Anterior cingulate cortex (tissue), 58 donors: Measurements from ENCODE around the gene ZNF276.

Source experiments
- DNase-seq, 58 donors: peaks; one replicate each; lab custom pipeline; 2025; lab: John Stamatoyannopoulos, UW

The ZNF276 gene

GRCh38 chr16:89709716-89710432 is 11.5 kb upstream of the ZNF276 start:
- no peak for DNase-seq

- DNase-seq = no peak
Measured at GRCh38 chr16:89710709-89711564, 10.4 kb upstream of the ZNF276 start.

GRCh38 chr16:89711601-89712273 is 9.6 kb upstream of the ZNF276 start:
- peak in 1 of 58 donors; percentile 31 for DNase-seq

DNA sequence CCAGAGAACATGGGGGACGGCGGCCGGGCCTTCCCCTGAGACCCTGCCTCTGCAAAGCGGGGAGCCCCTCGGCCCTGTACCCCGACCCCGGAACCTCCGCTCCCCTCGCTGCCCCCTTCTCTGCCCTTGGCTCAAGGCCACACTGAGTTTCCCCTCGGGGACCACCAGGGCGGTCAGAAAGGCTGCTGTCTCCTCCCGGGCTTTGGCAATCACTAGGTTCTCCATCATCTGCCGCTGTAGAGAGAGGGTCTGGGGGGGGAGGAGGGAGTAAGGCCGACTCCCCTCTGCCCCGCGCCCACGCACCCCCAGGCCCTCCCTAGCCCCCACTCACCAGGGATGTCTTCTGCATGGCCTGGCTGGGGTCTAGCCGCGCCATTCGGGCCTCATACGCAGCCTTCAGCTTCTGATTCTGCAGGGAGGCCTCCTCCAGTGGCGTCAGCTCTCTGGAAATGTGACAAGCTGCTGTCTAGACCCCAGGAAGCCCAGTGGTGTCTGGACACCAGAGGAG is 9.0 kb upstream of the ZNF276 start:
- DNase-seq = no peak

- no peak for DNase-seq
Measured at GRCh38 chr16:89716493-89716892, 4.8 kb upstream of the ZNF276 start.

DNA sequence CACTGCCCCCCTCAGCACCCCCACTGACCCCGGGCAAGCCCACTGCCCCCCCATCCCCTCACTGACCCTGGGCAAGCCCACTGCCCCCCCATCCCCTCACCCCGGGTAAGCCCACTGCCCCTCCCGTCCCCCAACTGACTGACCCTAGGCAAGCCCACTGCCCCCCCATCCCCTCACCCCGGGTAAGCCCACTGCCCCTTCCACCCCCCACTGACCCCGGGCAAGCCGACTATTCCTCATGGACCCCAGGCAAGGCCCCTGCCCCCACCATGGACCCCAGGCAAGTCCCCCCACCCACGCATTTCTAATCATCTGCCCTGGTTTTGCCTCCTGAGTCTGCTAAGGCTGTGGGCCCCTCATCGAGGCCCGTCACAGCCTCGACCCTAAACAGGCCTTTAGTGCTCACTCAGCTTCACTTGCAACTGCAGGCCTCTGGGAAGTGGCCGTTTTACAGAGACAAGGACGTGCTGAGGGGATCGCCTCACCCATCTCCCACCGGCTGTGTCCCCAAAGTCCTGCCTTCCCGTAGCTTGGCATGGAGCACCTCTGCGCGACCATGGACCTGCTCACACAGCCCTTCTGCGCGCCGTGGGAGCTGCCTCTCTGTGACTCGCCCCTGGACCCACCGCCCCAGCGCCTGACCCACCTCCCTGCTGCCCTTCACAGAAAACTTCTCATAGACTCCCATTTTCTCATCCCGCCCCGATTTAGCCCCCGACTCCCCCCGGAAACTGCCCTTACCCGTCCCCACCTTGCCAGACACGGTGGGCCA is 4.2 kb upstream of the ZNF276 start:
- DNase-seq = no peak

DNA sequence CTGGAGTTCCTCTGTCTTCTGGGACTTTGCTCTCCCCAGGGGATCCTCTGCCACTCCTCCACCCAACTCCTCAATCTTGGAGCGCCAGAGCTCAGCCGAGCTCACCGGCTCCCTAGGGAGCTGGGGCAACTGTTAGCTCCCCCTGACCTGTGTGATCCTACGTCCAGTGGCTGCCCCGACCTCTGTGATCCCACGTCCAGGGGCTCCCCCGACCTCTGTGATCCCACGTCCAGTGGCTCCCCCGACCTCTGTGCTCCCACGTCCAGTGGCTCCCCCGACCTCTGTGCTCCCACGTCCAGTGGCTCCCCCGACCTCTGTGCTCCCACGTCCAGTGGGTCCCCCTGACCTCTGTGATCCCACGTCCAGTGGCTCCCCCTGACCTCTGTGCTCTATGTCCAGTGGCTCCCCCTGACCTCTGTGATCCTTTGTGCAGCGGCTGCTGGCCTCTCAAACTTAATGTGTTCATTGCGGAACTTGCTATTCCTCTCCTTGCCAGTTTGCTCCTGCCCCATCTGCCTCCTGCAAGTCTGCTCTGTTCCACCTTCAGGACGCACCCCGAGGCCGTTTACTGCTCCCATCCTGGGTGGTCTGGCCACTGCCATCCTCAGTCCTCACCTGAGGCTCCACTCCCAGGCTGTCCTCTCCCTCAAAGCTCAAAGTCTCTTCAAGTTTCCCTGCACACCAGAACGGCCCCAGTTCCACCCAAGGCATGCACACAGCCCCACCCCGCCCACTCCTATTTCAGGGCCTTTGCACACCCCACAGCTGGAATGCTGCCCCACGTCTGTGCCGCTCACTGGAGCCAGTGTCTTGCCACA is 3.4 kb upstream of the ZNF276 start:
- DNase-seq = no peak

- DNase-seq = peak in 16 of 58 donors; percentile 31 to 82 (median 72)
Measured at GRCh38 chr16:89720551-89720812, 855 bp upstream of the ZNF276 start.

DNA sequence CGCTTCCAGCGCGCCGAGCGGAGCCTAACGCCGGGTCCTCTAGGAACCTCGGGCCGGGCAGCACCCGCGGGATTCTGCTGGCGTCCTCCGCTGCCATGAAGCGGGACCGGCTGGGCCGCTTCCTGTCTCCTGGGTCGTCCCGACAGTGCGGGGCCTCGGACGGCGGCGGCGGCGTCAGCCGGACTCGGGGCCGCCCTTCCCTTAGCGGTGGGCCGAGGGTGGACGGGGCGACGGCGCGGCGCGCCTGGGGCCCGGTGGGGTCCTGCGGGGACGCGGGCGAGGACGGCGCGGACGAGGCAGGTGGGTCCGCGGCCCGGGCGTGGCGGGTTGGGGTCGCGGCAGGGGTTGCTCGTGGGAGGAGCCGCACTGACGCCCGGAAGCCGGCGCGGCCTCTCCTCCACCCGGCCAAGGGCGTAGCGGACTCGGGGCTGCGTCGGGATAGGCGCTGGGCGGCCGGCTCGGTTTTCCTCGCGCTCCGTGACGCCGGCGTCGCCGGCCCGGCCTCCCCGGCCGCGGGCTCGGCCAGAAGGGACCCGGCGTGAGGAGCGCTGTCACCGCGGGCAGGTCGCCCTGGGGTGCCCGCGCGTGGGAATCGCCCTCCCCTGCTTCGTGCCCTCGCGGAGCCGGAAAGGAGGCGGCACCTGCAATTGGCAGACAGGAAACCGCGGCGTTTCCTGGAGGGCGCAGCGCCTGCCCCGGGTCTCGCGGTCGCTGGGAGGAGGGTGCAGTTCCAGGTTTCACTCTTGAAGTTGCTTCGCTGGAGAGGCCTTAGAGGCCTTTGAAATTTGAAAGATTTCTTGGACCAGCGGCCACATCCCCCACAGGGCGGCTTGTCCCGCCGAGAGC is 432 bp downstream of the ZNF276 start:
- peak in 12 of 58 donors; percentile 14 to 63 (median 36) for DNase-seq

DNA sequence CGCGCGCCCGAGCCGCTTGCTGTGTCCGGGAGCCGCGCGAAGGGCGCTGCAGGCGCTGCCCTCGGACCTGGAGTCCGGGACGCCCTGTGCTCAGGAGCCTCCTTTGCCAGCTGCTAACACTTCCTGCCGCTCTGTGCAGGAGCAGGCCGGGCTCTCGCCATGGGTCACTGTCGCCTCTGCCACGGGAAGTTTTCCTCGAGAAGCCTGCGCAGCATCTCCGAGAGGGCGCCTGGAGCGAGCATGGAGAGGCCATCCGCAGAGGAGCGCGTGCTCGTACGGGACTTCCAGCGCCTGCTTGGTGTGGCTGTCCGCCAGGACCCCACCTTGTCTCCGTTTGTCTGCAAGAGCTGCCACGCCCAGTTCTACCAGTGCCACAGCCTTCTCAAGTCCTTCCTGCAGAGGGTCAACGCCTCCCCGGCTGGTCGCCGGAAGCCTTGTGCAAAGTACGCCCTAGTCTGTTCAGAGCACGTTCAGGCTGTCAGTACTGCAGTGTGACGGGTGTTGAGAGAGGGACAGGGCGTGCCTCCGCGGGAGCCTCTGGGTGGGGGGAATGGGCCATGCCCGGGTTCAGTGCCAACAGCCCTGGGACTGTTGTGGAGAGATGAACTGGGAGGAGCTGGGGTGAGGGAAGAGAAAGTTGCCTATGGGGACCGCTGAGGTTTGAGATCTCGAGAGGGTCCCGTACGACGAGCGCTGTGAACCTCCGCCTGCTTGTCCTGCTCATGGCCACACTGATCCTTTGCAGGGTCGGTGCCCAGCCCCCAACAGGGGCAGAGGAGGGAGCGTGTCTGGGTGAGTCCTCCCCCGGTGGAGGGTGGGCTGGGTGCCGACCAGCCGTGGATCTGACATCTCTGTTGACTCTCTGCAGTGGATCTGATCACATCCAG is 1.3 kb downstream of the ZNF276 start:
- DNase-seq = peak in 30 of 58 donors; percentile 15 to 78 (median 39)

DNA sequence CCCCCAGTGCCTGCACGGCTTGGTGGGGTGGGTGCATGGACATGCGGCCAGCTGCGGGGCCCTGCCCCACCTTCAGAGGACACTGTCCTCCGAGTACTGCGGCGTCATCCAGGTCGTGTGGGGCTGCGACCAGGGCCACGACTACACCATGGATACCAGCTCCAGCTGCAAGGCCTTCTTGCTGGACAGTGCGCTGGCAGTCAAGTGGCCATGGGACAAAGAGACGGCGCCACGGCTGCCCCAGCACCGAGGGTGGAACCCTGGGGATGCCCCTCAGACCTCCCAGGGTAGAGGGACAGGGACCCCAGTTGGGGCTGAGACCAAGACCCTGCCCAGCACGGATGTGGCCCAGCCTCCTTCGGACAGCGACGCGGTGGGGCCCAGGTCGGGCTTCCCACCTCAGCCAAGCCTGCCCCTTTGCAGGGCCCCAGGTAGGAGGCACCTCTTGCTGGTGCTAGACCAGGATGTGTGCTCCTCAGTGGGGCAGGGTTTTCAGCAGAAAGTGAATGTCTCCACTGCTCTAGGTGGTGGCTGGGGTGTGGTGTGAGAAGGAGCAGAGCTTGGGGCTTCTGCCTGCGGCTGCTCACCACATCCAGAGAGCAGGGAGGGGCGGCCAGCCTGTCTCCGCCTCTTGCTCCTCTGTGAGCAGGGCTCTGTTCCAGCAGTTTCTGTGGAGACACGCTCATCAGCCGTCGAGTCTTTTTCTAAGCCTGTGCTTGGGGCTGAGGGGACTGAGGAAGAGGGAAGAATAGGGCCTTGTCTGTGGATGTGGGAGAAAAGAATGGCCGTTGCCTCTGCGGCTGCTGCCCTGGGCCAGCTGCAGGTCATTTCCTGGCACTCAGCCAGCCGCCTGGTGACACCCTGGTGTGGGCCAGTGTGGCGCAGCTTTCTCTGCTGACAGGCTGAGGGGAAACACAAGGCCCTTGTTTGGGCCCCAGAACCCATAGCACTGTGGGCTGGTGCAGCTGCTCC is 2.2 kb downstream of the ZNF276 start:
- peak in 57 of 58 donors; percentile 27 to 99 (median 91) for DNase-seq

GRCh38 chr16:89727406-89728120 is 6.2 kb downstream of the ZNF276 start:
- no peak for DNase-seq

- DNase-seq = no peak
Measured at GRCh38 chr16:89729293-89729692, 8.0 kb downstream of the ZNF276 start.

DNA sequence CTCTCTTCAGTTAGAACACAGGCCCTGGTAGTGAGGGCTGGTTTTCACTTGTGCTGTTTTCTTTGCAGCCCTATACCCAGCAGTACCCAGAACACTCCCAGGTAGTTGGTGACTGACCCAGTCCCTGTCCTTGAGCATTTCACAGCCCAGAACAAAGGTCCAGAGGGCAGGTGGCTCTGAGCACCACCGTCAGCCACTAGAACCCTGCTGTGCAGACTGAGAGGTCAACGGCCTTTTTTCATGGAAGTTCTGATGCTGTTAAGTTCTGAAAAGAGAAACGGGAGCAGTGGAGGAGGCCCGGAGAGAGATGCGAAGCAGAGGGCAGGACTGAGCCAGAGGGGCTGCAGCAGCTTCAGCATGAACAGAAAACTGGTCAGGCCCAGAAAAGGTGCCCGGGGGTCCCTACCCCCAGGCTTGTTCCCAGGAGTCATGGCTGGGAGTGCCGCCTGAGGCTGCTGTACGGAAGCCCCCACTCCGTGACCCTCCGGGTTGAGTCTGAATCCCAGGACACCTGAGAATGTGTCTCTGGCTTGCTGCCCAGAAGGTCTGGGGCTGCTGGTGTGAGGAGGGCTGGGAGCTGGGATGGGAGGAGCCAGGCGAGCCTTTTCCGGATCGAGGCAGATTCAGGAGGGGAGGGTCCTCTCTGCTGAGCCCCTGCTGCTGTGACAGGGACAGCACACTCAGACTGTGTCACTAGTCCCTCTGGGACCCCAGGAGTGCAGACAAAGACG is 8.7 kb downstream of the ZNF276 start:
- no peak for DNase-seq

DNA sequence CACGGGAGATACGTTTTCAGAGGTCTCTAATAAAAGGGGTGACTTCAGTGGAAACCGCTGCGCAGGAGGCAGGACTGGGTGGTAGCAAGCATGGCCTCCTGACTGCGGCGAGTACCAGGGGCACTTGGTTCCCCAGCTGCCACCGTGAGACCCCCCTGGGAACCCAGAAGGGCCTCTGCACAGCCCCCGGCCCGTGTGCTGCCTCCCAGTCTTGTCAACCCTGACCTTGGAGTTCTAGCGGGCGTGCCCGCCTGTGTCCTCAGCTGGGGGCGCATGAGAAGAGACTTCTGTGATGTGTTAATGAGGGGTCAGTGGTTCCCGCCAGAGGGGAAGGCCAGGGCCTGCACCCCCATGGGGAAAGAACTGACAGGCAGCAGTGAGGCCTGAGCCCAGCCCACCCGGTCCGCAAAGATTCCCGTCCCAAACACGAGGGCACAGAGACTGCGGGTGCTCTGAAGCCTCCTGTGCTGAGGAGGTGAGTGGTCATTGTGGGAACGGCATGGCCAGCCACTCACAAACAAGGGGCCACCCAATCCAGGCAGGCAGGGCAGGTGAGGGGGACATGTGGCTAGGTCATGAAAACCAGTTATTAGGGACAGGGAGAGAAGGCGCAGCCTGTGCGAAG is 9.4 kb downstream of the ZNF276 start:
- no peak for DNase-seq
